Right lobe of liver (tissue), 4 donors: ENCODE data around the gene THYN1.
A peak's percentile ranks its signal among the peaks of the same experiment; 100 is the strongest.

Experiments used
- CTCF ChIP-seq, 4 donors: fragments of 200-600 bp in 3 of 4; fragments of 450-650 bp in 1 of 4; IDR thresholded peaks; one replicate each; pipeline versions ENCODE4 v1.5.1 to v1.8.0; 2016 to 2022; ENCODE audit warnings: antibody characterized with exemption in 4 of 4, mild to moderate bottlenecking in 2 of 4
- POLR2A ChIP-seq: fragments of 450-650 bp; IDR thresholded peaks from one replicate; pipeline ENCODE4 v1.6.1; 2017; ENCODE audit warnings: antibody characterized with exemption, mild to moderate bottlenecking
- donor health status: DM: no; HTN: no; CAD: no.
- donor health status: DM: no; HTN: no; CAD: no.
- donor health status: DM: no; HTN: yes; CAD: no.

- TF ChIP-seq CTCF (IDR thresholded peaks at IDR 0.05) (no peak), POLR2A (peak; percentile 98)
Observed at GRCh38 chr11:134223836-134224709, 29.1 kb downstream of the THYN1 start, which contains the start of the genes NCAPD3 and VPS26B.
